Esophagus muscularis mucosa (tissue), 4 donors: ENCODE data around the gene KIF2C. TPM values are rescaled to one million over a fixed set of nuclear protein-coding genes. Genes with fewer than 3 reads are reported as not detected.

ENCODE experiments used
- DNase-seq: peaks from one replicate; pipeline ENCODE4 v3.0.0-alpha.2; 2017; ENCODE audit errors: extremely low spot score
- H3K27ac ChIP-seq, 4 donors: fragments of 200-600 bp; sonication (generic); replicated peaks in 1 of 4; 1 replicate in 3 of 4; 2 replicates in 1 of 4; pipeline ENCODE4 v1.5.1; 2016 to 2019; ENCODE audit warnings: mild to moderate bottlenecking in 1 of 4
- H3K27me3 ChIP-seq, 4 donors: fragments of 200-600 bp; sonication (generic); one replicate each; pipeline versions ENCODE4 v1.5.1 to v1.6.0; 2016 to 2019
- H3K36me3 ChIP-seq, 4 donors: fragments of 200-600 bp; sonication (generic); one replicate each; pipeline ENCODE4 v1.5.1; 2016 to 2019
- H3K4me1 ChIP-seq, 4 donors: fragments of 200-600 bp; sonication (generic); one replicate each; pipeline ENCODE4 v1.5.1; 2016 to 2019
- H3K4me3 ChIP-seq, 4 donors: fragments of 200-600 bp; sonication (generic); 1 replicate in 2 of 4; 2 replicates in 2 of 4; pipeline ENCODE4 v1.5.1; 2016 to 2019; ENCODE audit warnings: mild to moderate bottlenecking in 4 of 4, moderate library complexity in 1 of 4
- H3K9me3 ChIP-seq, 4 donors: fragments of 200-600 bp; sonication (generic); 1 replicate in 3 of 4; 2 replicates in 1 of 4; pipeline ENCODE4 v1.5.1; 2016 to 2019
- EP300 ChIP-seq: sonication (generic); formaldehyde crosslinking; IDR thresholded peaks from one replicate; pipeline ENCODE4 v1.6.1; 2017; ENCODE audit warnings: antibody characterized with exemption
- POLR2A ChIP-seq: fragments of 450-650 bp; IDR thresholded peaks from one replicate; pipeline ENCODE4 v1.6.1; 2017; ENCODE audit warnings: antibody characterized with exemption, moderate library complexity, mild to moderate bottlenecking, low read depth
- POLR2AphosphoS5 ChIP-seq, 2 donors: sonication (generic); formaldehyde crosslinking; IDR thresholded peaks; one replicate each; pipeline ENCODE4 v1.6.1; 2017; ENCODE audit warnings: antibody characterized with exemption in 2 of 2
- WGBS: methylation state at CpG from one replicate; pipeline ENCODE4 v1.1.5; 2018; 5-methylcytosine and 5-hydroxymethylcytosine counted together
- intact Hi-C: fragments of 100-400 bp; cut with DNase I; formaldehyde crosslinking; loops from one replicate; pipeline ENCODE4 v1.15.1; 2023
- total RNA-seq, 4 donors: library from RNA; depleted of rRNA; stranded (reverse); fragments of >200 nt; gene quantifications; one replicate each; pipeline versions ENCODE4 v1.1.0 to v1.2.1, GENCODE V29; 2016
- TF ChIP-seq, protein P1 (sequence below), 3 experiments: fragments of 200-600 bp in 2 of 3; fragments of 450-650 bp in 1 of 3; sonication (generic) in 2 of 3; IDR thresholded peaks; one replicate each; pipeline ENCODE4 v1.5.1; 2017 to 2019; ENCODE audit warnings: antibody characterized with exemption in 3 of 3, mild to moderate bottlenecking in 2 of 3, moderate library complexity in 1 of 3

Gene KIF2C
- total RNA-seq, 4 donors from 2014 or later = 0.17 to 1.2 (median 0.96) TPM

GRCh38 chr1:44717156-44717555 is 22.5 kb upstream of the KIF2C start:
- WGBS = 83% methylated on average over 4 of the region's 4 CpGs
- intact Hi-C loops = loop anchor here (10.0 kb wide), 1 partner anchor 588 kb away; no protein-coding TSS in a partner anchor

DNA sequence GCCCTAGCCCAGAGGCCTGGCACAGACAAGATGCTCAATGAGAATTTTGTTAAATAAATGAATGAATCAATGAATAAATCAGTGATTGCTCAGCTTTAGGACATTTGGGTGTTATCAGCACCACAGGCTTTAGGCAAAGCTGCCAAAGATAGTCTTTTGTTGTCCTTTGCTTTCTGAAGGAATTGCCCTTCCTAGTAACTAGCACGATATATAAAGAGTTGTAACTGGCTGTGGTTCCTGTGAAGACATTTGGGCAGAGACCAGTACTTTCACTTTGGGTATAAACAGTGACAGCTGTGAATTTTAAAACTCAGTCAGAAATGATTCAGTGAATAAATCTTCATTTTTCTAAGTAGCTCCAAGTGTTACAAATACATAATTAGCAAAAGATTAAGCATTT is 22.0 kb upstream of the KIF2C start:
- Histone ChIP-seq H3K9me3 (no peaks in the 10 kb centered on the region), H3K36me3 (no peaks in the 10 kb centered on the region), H3K27ac (peak overlapping the region in 1 of 4 donors; percentile 10), H3K27me3 (no peaks in the 10 kb centered on the region), H3K4me3 (no peak overlapping the region), H3K4me1 (peaks cover 0 to 22% (median 17%) of the 10 kb centered on the region in 4 donors)
- WGBS = 40% methylated on average over 1 of the region's 1 CpG
- intact Hi-C loops = loop anchor here (10.0 kb wide), 1 partner anchor 587 kb away; no protein-coding TSS in a partner anchor
- no peak for DNase-seq
- TF ChIP-seq POLR2AphosphoS5 (IDR thresholded peaks at IDR 0.05) = no peak
- no peak for TF ChIP-seq EP300
- TF ChIP-seq, protein P1, sequence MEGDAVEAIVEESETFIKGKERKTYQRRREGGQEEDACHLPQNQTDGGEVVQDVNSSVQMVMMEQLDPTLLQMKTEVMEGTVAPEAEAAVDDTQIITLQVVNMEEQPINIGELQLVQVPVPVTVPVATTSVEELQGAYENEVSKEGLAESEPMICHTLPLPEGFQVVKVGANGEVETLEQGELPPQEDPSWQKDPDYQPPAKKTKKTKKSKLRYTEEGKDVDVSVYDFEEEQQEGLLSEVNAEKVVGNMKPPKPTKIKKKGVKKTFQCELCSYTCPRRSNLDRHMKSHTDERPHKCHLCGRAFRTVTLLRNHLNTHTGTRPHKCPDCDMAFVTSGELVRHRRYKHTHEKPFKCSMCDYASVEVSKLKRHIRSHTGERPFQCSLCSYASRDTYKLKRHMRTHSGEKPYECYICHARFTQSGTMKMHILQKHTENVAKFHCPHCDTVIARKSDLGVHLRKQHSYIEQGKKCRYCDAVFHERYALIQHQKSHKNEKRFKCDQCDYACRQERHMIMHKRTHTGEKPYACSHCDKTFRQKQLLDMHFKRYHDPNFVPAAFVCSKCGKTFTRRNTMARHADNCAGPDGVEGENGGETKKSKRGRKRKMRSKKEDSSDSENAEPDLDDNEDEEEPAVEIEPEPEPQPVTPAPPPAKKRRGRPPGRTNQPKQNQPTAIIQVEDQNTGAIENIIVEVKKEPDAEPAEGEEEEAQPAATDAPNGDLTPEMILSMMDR (IDR thresholded peaks at IDR 0.05) = no peak
- no peak for TF ChIP-seq POLR2A

More at GRCh38 chr1:44717156-44717555, 22.5 kb upstream of the KIF2C start:
- Histone ChIP-seq H3K4me1 (peaks cover 0 to 22% (median 17%) of the 10 kb centered on the region in 4 donors), H3K27ac (no peak overlapping the region), H3K9me3 (no peaks in the 10 kb centered on the region), H3K27me3 (no peaks in the 10 kb centered on the region), H3K4me3 (no peak overlapping the region), H3K36me3 (no peaks in the 10 kb centered on the region)
- TF ChIP-seq, protein P1 (IDR thresholded peaks at IDR 0.05) = no peak
- TF ChIP-seq POLR2A (no peak), POLR2AphosphoS5 (IDR thresholded peaks at IDR 0.05) (no peak), EP300 (no peak)
- no peak for DNase-seq

DNA sequence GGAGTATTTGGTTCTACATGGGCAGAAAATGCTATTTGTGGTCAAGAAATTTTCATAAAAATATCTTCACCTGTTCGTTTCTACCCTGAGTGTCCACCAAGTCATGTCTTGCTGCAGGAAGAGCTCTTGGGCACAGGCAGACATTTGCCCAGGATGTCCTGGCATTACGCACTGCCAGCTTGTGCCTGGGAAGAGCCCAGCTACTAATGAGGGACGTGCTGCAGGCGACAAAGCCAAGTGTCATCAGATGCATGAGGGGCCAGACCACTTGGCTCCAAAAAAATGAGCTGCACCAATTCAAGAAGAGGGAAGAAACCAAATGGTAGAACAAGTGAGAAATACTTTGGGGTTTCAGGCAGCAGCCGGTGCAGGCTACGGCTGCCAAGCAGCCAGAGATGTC is 21.5 kb upstream of the KIF2C start:
- Histone ChIP-seq H3K27me3 (no peaks in the 10 kb centered on the region), H3K4me3 (no peak overlapping the region), H3K27ac (no peak overlapping the region), H3K9me3 (no peaks in the 10 kb centered on the region), H3K36me3 (no peaks in the 10 kb centered on the region), H3K4me1 (peaks cover 0 to 22% (median 17%) of the 10 kb centered on the region in 4 donors)
- intact Hi-C loops = loop anchor here (10.0 kb wide), 1 partner anchor 587 kb away; no protein-coding TSS in a partner anchor
- 88% methylated on average over 6 of the region's 6 CpGs for WGBS
- TF ChIP-seq POLR2A = no peak
- no peak for DNase-seq

- intact Hi-C loops = loop anchor here (10.0 kb wide), 1 partner anchor 585 kb away; no protein-coding TSS in a partner anchor
- 78% methylated on average over 5 of the region's 5 CpGs for WGBS
Observed at GRCh38 chr1:44719318-44719717, 20.3 kb upstream of the KIF2C start.

GRCh38 chr1:44720281-44720680 is 19.4 kb upstream of the KIF2C start:
- DNase-seq = no peak
- intact Hi-C loops = no loop called here
- Histone ChIP-seq H3K9me3 (no peaks in the 10 kb centered on the region), H3K36me3 (no peaks in the 10 kb centered on the region), H3K27ac (no peak overlapping the region), H3K4me3 (no peak overlapping the region), H3K27me3 (peaks cover 0 to 12% (median 0%) of the 10 kb centered on the region in 4 donors), H3K4me1 (peaks cover 0 to 15% (median 10%) of the 10 kb centered on the region in 4 donors)
- WGBS = 83% methylated on average over 4 of the region's 4 CpGs
- TF ChIP-seq POLR2AphosphoS5 (IDR thresholded peaks at IDR 0.05) (no peak), EP300 (no peak), POLR2A (no peak)
- TF ChIP-seq, protein P1 (IDR thresholded peaks at IDR 0.05) = no peak

More at GRCh38 chr1:44719318-44719717, 20.3 kb upstream of the KIF2C start:
- TF ChIP-seq POLR2A (no peak), POLR2AphosphoS5 (IDR thresholded peaks at IDR 0.05) (no peak), EP300 (no peak)
- TF ChIP-seq, protein P1 (IDR thresholded peaks at IDR 0.05) = no peak
- no peak for DNase-seq
- Histone ChIP-seq H3K9me3 (no peaks in the 10 kb centered on the region), H3K27ac (no peak overlapping the region), H3K36me3 (no peaks in the 10 kb centered on the region), H3K27me3 (peaks cover 0 to 4% (median 0%) of the 10 kb centered on the region in 4 donors), H3K4me3 (no peak overlapping the region), H3K4me1 (peaks cover 0 to 22% (median 17%) of the 10 kb centered on the region in 4 donors)
